ENCODE results near the gene PTPN1. TPM values are rescaled to one million over a fixed set of nuclear protein-coding genes. Genes with fewer than 3 reads are reported as not detected.
A peak's percentile ranks its signal among the peaks of the same experiment; 100 is the strongest.

Gene PTPN1
- total and polyA plus RNA-seq, 2 of the 13 experiments (the other 11 are each of a cell fraction or from before 2014, with no cell fraction given) = 17.7 to 37.2 TPM

GRCh38 chr20:50478162-50478990 lies 31.8 kb upstream of the PTPN1 start (continued):
- TF ChIP-seq ZFYVE20 (CRISPR knock-in tag; IDR thresholded peaks at IDR 0.05; ENCODE audit: borderline replicate concordance, low read depth) (no peak), RFX5 (IDR thresholded peaks at IDR 0.05; ENCODE audit: low read depth, low read length) (no peak), ZFP36L1 (CRISPR knock-in tag; IDR thresholded peaks at IDR 0.05) (no peak), BCL6 (CRISPR knock-in tag; IDR thresholded peaks at IDR 0.05) (peak; percentile 24; the same call in 1 of the 2 replicates), AKAP8 (CRISPR knock-in tag; IDR thresholded peaks at IDR 0.05) (no peak), ZNF878 (CRISPR knock-in tag; IDR thresholded peaks at IDR 0.05) (no peak), JUND (CRISPR knock-in tag; IDR thresholded peaks at IDR 0.05) (no peak), TP53 (CRISPR knock-in tag; conservative IDR thresholded peaks at IDR 0.05) (peak; percentile 73; the same call in 1 of the 2 replicates), HNF1A (IDR thresholded peaks at IDR 0.05; ENCODE audit: low read depth) (no peak), HNF1A (CRISPR knock-in tag; IDR thresholded peaks at IDR 0.05; ENCODE audit: borderline replicate concordance) (0 out of 2 replicates have a peak, but pooled peaks have one; percentile 31), RERE (CRISPR knock-in tag; IDR thresholded peaks at IDR 0.05; ENCODE audit: low read depth) (no peak), NFIC (IDR thresholded peaks at IDR 0.05; ENCODE audit: low read length) (no peak), ZNF512 (CRISPR knock-in tag; IDR thresholded peaks at IDR 0.05) (no peak), ZNF383 (CRISPR knock-in tag; IDR thresholded peaks at IDR 0.05; ENCODE audit: borderline replicate concordance) (no peak), ZNF577 (CRISPR knock-in tag; IDR thresholded peaks at IDR 0.05; ENCODE audit: borderline replicate concordance, low read depth) (no peak), IRF9 (CRISPR knock-in tag; IDR thresholded peaks at IDR 0.05; ENCODE audit: borderline replicate concordance) (peak; percentile 76)
